PC-3 (cell line): ENCODE data around the gene ANAPC16.

ENCODE experiments used
- EZH2 ChIP-seq: fragments of 300-600 bp; sonication (generic); IDR thresholded peaks from one replicate; pipeline ENCODE4 v1.6.1; 2017; ENCODE audit warnings: antibody characterized with exemption, mild to moderate bottlenecking, low read length; ENCODE audit not compliant: unreplicated experiment
- TF ChIP-seq, protein P1 (sequence below): fragments of 300-600 bp; sonication (generic); conservative IDR thresholded peaks from 2 replicates; pipeline ENCODE4 v1.5.1; 2017; ENCODE audit warnings: antibody characterized with exemption, low read depth, mild to moderate bottlenecking, low read length

DNA sequence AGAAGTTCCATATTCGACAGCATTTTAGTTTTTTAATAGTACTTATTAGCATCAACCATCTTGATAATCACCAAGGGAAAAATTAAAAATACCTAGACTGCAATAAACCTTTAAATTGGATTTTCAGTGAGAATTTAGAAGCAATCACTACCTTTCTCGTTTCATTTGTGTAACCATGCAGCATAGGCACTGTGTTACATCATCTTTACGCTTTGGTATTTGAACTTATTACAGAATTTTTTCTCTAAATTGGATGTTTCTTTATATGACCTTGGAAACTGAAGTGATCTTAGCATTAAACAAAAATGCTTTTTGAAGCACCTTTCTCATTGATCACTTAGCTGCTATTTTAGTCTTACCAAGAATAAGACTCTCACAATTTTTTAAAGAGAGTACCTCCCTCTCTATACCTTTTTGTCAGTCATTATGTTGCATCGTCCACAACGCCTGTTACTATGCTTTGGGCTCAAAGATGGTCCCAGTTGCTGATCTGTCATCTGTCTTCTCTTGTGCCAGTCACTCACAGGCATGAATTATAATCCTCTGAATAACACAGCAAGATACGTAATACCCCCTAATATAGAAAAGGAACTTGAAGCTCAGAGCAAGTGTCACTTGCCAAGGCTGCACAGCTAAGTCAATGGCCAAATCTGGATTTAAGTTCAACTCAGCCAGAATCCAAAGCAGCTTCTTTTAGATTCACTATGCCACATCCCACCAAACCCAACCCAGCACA lies 19.9 kb downstream of the ANAPC16 start:
- TF ChIP-seq, protein P1, sequence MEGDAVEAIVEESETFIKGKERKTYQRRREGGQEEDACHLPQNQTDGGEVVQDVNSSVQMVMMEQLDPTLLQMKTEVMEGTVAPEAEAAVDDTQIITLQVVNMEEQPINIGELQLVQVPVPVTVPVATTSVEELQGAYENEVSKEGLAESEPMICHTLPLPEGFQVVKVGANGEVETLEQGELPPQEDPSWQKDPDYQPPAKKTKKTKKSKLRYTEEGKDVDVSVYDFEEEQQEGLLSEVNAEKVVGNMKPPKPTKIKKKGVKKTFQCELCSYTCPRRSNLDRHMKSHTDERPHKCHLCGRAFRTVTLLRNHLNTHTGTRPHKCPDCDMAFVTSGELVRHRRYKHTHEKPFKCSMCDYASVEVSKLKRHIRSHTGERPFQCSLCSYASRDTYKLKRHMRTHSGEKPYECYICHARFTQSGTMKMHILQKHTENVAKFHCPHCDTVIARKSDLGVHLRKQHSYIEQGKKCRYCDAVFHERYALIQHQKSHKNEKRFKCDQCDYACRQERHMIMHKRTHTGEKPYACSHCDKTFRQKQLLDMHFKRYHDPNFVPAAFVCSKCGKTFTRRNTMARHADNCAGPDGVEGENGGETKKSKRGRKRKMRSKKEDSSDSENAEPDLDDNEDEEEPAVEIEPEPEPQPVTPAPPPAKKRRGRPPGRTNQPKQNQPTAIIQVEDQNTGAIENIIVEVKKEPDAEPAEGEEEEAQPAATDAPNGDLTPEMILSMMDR, result no peak
- TF ChIP-seq EZH2, result no peak
